Measurements from ENCODE around the gene MAMDC2. TPM values are rescaled to one million over a fixed set of nuclear protein-coding genes. Genes with fewer than 3 reads are reported as not detected.

MAMDC2 gene
- total and polyA plus RNA-seq, 2 of the 8 experiments (the other 6 are each of a cell fraction or from before 2014, with no cell fraction given) = 6.1 to 15.4 TPM

DNA sequence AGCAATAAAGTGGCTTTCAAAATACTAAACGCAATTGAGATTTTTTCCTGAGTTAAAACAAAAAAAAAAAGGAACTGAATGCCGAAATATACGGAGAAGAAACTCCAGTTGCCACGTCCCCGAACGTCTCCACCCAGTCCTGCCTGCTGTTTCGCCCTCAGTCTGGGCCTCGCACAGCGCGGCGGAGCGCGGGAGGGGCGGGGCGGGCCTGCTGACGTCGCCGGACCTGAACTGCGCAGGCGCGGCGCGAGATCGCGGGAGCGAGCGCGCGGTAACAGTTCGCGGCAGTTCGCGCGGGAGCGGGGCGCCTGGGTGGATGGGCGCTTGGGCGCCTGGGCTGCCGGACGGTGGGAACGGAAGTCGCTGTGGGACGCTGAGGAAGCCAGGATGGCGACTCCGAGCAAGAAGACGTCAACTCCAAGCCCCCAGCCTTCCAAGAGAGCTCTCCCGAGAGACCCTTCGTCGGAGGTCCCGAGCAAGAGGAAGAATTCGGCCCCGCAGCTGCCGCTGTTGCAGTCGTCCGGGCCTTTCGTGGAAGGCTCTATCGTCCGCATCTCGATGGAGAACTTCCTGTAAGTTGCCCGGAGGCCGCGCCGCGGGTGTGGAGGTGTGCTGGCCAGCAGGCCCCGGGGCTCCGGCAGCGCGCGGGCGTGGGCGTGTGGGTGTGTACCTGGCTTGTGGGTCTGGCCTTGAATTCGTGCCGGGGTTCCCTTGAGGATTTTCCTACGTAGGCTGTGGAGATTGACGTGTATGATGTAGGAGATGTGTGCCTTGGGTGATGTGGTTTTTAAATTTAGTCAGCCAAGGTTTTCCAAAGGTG is 215.3 kb downstream of the MAMDC2 start, which contains the start of gene SMC5 (continued):
- TF ChIP-seq, protein P1, sequence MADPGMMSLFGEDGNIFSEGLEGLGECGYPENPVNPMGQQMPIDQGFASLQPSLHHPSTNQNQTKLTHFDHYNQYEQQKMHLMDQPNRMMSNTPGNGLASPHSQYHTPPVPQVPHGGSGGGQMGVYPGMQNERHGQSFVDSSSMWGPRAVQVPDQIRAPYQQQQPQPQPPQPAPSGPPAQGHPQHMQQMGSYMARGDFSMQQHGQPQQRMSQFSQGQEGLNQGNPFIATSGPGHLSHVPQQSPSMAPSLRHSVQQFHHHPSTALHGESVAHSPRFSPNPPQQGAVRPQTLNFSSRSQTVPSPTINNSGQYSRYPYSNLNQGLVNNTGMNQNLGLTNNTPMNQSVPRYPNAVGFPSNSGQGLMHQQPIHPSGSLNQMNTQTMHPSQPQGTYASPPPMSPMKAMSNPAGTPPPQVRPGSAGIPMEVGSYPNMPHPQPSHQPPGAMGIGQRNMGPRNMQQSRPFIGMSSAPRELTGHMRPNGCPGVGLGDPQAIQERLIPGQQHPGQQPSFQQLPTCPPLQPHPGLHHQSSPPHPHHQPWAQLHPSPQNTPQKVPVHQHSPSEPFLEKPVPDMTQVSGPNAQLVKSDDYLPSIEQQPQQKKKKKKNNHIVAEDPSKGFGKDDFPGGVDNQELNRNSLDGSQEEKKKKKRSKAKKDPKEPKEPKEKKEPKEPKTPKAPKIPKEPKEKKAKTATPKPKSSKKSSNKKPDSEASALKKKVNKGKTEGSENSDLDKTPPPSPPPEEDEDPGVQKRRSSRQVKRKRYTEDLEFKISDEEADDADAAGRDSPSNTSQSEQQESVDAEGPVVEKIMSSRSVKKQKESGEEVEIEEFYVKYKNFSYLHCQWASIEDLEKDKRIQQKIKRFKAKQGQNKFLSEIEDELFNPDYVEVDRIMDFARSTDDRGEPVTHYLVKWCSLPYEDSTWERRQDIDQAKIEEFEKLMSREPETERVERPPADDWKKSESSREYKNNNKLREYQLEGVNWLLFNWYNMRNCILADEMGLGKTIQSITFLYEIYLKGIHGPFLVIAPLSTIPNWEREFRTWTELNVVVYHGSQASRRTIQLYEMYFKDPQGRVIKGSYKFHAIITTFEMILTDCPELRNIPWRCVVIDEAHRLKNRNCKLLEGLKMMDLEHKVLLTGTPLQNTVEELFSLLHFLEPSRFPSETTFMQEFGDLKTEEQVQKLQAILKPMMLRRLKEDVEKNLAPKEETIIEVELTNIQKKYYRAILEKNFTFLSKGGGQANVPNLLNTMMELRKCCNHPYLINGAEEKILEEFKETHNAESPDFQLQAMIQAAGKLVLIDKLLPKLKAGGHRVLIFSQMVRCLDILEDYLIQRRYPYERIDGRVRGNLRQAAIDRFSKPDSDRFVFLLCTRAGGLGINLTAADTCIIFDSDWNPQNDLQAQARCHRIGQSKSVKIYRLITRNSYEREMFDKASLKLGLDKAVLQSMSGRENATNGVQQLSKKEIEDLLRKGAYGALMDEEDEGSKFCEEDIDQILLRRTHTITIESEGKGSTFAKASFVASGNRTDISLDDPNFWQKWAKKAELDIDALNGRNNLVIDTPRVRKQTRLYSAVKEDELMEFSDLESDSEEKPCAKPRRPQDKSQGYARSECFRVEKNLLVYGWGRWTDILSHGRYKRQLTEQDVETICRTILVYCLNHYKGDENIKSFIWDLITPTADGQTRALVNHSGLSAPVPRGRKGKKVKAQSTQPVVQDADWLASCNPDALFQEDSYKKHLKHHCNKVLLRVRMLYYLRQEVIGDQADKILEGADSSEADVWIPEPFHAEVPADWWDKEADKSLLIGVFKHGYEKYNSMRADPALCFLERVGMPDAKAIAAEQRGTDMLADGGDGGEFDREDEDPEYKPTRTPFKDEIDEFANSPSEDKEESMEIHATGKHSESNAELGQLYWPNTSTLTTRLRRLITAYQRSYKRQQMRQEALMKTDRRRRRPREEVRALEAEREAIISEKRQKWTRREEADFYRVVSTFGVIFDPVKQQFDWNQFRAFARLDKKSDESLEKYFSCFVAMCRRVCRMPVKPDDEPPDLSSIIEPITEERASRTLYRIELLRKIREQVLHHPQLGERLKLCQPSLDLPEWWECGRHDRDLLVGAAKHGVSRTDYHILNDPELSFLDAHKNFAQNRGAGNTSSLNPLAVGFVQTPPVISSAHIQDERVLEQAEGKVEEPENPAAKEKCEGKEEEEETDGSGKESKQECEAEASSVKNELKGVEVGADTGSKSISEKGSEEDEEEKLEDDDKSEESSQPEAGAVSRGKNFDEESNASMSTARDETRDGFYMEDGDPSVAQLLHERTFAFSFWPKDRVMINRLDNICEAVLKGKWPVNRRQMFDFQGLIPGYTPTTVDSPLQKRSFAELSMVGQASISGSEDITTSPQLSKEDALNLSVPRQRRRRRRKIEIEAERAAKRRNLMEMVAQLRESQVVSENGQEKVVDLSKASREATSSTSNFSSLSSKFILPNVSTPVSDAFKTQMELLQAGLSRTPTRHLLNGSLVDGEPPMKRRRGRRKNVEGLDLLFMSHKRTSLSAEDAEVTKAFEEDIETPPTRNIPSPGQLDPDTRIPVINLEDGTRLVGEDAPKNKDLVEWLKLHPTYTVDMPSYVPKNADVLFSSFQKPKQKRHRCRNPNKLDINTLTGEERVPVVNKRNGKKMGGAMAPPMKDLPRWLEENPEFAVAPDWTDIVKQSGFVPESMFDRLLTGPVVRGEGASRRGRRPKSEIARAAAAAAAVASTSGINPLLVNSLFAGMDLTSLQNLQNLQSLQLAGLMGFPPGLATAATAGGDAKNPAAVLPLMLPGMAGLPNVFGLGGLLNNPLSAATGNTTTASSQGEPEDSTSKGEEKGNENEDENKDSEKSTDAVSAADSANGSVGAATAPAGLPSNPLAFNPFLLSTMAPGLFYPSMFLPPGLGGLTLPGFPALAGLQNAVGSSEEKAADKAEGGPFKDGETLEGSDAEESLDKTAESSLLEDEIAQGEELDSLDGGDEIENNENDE (IDR thresholded peaks at IDR 0.05; ENCODE audit: insufficient replicate concordance, low read length) = no peak
- TF ChIP-seq BACH1 (IDR thresholded peaks at IDR 0.05; ENCODE audit: low read length) (peak; percentile 81), MAFK (IDR thresholded peaks at IDR 0.05; ENCODE audit: low read depth, low read length) (no peak), EGR1 (IDR thresholded peaks at IDR 0.05; ENCODE audit: borderline replicate concordance, low read depth, low read length) (peak; percentile 86; the same call in 1 of the 2 replicates), CBX8 (IDR thresholded peaks at IDR 0.05; ENCODE audit: borderline replicate concordance, low read depth, low read length) (no peak), FOSL1 (IDR thresholded peaks at IDR 0.05; ENCODE audit: insufficient read depth, low read depth, low read length) (no peak), POLR2A (IDR thresholded peaks at IDR 0.05; ENCODE audit: control extremely low read depth in 1 of 2, low read depth in 2 of 2, low read length in 2 of 2) (peak; percentile 86 to 91), BRCA1 (IDR thresholded peaks at IDR 0.05; ENCODE audit: low read depth, low read length) (peak; percentile 74), CEBPB (IDR thresholded peaks at IDR 0.05; ENCODE audit: low read depth, low read length) (no peak), TBP (IDR thresholded peaks at IDR 0.05; ENCODE audit: low read depth, low read length) (peak; percentile 73), TAF1 (IDR thresholded peaks at IDR 0.05; ENCODE audit: low read depth, low read length) (peak; percentile 74)

All from H1 (cell line).